Measurements from ENCODE around the gene DENND11.
A peak's percentile ranks its signal among the peaks of the same experiment; 100 is the strongest.

Gene DENND11

DNA sequence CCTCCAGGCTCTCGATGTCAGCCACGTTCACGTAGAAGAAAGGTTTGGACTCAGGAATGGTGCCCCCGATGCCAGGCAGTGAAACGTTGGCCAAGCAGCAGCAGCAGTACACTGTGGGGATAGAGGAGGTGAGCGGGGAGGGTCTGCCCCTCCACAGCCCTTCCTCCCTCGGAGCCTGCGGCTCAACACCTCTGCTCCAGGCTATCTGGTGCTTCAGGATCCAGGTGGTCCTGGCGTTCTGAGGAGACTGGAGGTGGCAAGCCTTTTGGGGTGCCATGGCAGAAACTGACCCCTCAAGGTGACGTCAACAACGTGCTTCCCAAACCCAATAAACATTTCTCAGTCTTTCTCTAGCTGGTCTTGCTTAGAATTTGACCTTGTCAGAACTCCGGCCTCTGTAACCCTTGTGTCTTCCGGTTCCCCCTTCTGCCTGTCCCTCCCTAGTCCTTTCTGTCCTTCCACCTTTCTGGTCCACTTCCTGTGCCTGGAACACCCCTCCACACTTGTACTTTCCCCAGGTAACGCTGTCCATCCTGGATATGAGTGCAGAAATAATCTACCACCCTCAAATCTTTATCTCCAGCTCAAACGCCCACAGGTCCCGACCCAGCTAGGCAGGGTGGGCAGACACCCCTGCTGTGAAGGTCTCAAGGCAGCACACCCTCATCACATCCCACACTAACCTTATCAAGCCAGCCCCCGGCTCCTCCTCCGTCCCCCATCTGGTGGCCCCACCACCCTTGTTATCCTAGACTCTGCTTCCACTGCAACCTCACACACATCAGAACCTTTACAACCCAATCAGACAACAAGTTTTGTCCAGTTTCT lies 36.5 kb downstream of the DENND11 start:
- DNase-seq (ENCODE audit: low read depth in 1 of 2, low spot score in 1 of 2): no peak
- no peak for TF ChIP-seq JUND (IDR thresholded peaks at IDR 0.05; ENCODE audit: low read depth)
- in situ Hi-C loops (cut with HindIII; ENCODE audit: low pct_unique_long_range_greater_than_20kb, low sequenced_read_pairs): no loop called here

DNA sequence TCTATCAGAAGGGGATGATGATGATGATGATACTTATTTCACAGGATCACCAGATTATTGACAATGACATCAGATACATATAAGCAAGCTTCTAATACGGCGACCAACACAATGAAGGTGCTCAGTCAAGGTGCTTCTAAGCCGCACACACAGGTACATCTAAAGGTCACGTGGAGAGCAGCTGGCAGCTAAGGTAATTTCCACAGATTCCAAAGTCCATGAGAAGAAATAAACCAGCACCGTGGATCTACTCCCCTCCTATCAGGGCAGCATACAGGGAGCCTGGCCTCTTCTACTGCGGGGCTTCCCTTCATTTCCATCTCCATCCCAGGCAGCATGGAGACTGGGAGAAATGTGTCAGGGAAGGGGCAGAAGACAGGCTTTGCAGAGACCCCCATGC lies 37.5 kb downstream of the DENND11 start:
- in situ Hi-C loops (cut with HindIII; ENCODE audit: low pct_unique_long_range_greater_than_20kb, low sequenced_read_pairs): no loop called here
- DNase-seq (ENCODE audit: low read depth in 1 of 2, low spot score in 1 of 2): no peak
- no peak for TF ChIP-seq JUND (IDR thresholded peaks at IDR 0.05; ENCODE audit: low read depth)

DNA sequence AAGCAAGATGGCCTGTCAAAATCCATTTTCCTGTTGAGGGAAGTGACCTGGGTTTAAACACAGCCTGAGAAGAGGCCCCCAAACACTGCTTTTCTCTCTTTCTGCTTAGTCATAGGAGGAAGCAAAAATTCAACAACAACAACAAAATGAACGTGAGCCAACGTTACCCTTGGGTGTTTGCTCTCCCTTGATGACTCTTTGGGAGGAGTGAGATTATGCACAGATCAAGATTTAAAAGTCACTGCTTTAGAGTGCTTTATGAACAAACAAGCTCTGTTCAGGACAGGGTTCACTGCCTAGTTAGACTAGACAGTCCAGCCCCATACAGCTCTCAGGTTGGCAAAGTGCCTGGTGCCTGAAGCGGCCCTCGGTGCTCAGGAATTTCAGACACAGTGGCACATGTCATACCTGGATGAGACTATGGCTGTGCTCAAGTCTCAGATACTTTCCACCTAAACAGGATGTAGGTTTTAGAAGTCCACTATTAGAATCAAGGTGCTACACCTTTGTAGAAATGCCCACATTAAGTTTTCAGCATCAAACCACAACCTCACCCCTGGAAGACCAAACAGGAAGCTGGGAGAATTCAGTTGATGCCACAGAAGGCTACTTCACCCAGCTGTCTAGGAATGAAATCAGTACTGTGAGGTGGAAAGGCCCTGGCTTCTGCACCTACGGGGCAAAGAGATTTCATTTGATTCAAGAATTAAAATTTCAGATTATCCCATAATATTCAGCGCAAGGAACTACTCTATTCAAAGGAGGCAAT lies 38.7 kb downstream of the DENND11 start:
- peak; percentile 59 to 91 for DNase-seq (ENCODE audit: low read depth in 1 of 2, low spot score in 1 of 2)
- peak; percentile 43; the same call in 1 of the 2 replicates for TF ChIP-seq JUND (IDR thresholded peaks at IDR 0.05; ENCODE audit: low read depth)
- in situ Hi-C loops (cut with HindIII; ENCODE audit: low pct_unique_long_range_greater_than_20kb, low sequenced_read_pairs): no loop called here

- TF ChIP-seq JUND (IDR thresholded peaks at IDR 0.05; ENCODE audit: low read depth): no peak
- no peak for DNase-seq (ENCODE audit: low read depth in 1 of 2, low spot score in 1 of 2)
- in situ Hi-C loops (cut with HindIII; ENCODE audit: low pct_unique_long_range_greater_than_20kb, low sequenced_read_pairs): no loop called here
Observed at GRCh38 chr7:141660259-141660658, 41.7 kb downstream of the DENND11 start.

- in situ Hi-C loops (cut with HindIII; ENCODE audit: low pct_unique_long_range_greater_than_20kb, low sequenced_read_pairs): no loop called here
- TF ChIP-seq JUND (IDR thresholded peaks at IDR 0.05; ENCODE audit: low read depth): no peak
Observed at GRCh38 chr7:141659501-141659900, 42.5 kb downstream of the DENND11 start.

DNA sequence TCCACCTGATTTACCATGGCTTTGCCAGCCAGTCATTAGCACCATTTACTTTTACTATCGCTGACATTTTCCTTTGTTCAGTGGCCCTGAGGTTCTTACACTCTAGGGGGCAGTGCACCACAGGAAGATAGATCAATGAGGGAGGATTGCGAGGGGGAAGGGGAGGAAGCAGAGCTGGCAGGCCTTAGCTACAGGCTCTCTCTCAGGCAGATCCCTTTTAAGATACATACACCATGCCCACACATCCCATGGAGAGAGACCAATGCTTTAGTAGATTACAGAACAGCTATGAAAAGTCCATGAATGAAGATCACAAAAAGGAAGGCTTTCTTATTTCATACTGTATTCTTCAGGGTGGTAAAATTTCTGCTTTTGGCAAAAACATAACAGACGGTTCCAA lies 47.4 kb downstream of the DENND11 start:
- no peak for TF ChIP-seq JUND (IDR thresholded peaks at IDR 0.05; ENCODE audit: low read depth)
- peak; percentile 14 to 75 for DNase-seq (ENCODE audit: low read depth in 1 of 2, low spot score in 1 of 2)
- in situ Hi-C loops (cut with HindIII; ENCODE audit: low pct_unique_long_range_greater_than_20kb, low sequenced_read_pairs): no loop called here

More at GRCh38 chr7:141659501-141659900, 42.5 kb downstream of the DENND11 start:
- DNase-seq (ENCODE audit: low read depth in 1 of 2, low spot score in 1 of 2): no peak

DNA sequence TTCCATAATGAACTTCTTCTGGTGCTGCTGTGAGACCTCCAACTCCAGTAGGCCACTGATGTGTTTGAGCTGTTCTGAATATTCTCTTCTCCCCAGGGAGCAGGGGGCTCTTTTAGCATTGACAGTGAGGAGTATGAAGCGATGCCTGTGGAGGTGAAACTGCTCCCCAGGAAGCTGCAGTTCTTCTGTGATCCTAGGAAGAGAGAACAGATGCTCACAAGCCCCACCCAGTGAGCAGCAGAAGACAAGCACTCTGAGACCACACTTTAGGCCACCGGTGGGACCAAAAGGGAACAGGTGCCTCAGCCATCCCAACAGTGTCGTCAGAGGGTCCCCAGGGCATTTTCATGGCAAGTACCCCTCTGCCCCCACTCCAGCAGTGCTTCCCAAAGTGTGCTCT lies 49.3 kb downstream of the DENND11 start:
- TF ChIP-seq JUND (IDR thresholded peaks at IDR 0.05; ENCODE audit: low read depth): no peak
- DNase-seq (ENCODE audit: low read depth in 1 of 2, low spot score in 1 of 2): no peak
- in situ Hi-C loops (cut with HindIII; ENCODE audit: low pct_unique_long_range_greater_than_20kb, low sequenced_read_pairs): no loop called here

Measured in T47D (cell line).